HEK293T (cell line): ENCODE data around the gene CC2D2B.

Experiments used
- BHLHE40 ChIP-seq: fragments of 450-650 bp; IDR thresholded peaks from 2 replicates; pipeline ENCODE4 v1.6.1; 2016; ENCODE audit warnings: mild to moderate bottlenecking, moderate library complexity, borderline replicate concordance
- ELF4 ChIP-seq: fragments of 450-650 bp; IDR thresholded peaks from 2 replicates; pipeline ENCODE4 v1.6.1; 2017; ENCODE audit warnings: antibody characterized with exemption
- FOXK2 ChIP-seq: fragments of 450-650 bp; IDR thresholded peaks from 2 replicates; pipeline ENCODE4 v1.6.1; 2016; ENCODE audit warnings: mild to moderate bottlenecking
- FOXM1 ChIP-seq: fragments of 450-650 bp; IDR thresholded peaks from 2 replicates; pipeline ENCODE4 v1.6.1; 2017; ENCODE audit warnings: mild to moderate bottlenecking, borderline replicate concordance
- LEF1 ChIP-seq: fragments of 450-650 bp; IDR thresholded peaks from 2 replicates; pipeline ENCODE4 v1.6.1; 2017; ENCODE audit warnings: mild to moderate bottlenecking, borderline replicate concordance
- NFRKB ChIP-seq: fragments of 450-650 bp; IDR thresholded peaks from 2 replicates; pipeline ENCODE4 v1.6.1; 2016; ENCODE audit warnings: mild to moderate bottlenecking, moderate library complexity
- SP1 ChIP-seq: fragments of 450-650 bp; IDR thresholded peaks from 2 replicates; pipeline ENCODE4 v1.6.1; 2017
- SUZ12 ChIP-seq: fragments of 450-650 bp; IDR thresholded peaks from 2 replicates; pipeline ENCODE4 v1.6.1; 2016; ENCODE audit warnings: mild to moderate bottlenecking
- TARDBP ChIP-seq: fragments of 450-650 bp; IDR thresholded peaks from 2 replicates; pipeline ENCODE4 v1.6.1; 2016

DNA sequence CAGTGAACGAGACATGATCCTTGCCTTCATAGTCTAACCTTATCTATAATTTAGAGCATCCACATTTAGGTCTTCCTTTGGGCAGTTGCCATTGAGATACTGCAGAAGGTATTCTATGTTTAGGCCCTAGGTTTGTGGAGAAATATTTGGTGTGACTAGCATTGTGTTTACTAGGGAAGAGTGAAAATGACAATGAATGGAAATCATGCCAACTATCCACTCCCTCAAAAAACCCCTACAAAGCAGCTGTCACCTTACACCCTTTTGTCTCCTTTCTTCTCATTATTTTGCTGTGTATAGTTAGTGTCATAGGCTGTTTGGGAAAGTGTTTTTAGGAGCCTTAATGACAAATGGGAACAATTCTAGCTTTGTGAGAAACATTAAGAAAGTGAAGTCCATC lies 138.8 kb downstream of the CC2D2B start:
- TF ChIP-seq FOXK2, result no peak
- no peak for TF ChIP-seq LEF1
- TF ChIP-seq BHLHE40, result no peak
- TF ChIP-seq FOXM1, result no peak
- TF ChIP-seq ELF4, result no peak
- TF ChIP-seq TARDBP, result no peak
- no peak for TF ChIP-seq SP1
- no peak for TF ChIP-seq SUZ12
- TF ChIP-seq NFRKB, result no peak
